Breast epithelium (tissue), 4 donors: Measurements from ENCODE around the gene TBC1D14. TPM values are rescaled to one million over a fixed set of nuclear protein-coding genes. Genes with fewer than 3 reads are reported as not detected.

ENCODE experiments used
- DNase-seq, 2 donors: peaks; one replicate each; pipeline ENCODE4 v3.0.0-alpha.2; 2019; ENCODE audit warnings: low spot score in 2 of 2
- H3K27ac ChIP-seq, 2 donors: fragments of 200-600 bp; sonication (generic) in 1 of 2; one replicate each; pipeline ENCODE4 v1.5.1; 2016 to 2019; ENCODE audit warnings: mild to moderate bottlenecking in 1 of 2
- H3K27me3 ChIP-seq, 2 donors: fragments of 200-600 bp; sonication (generic) in 1 of 2; one replicate each; pipeline versions ENCODE4 v1.5.1 to v1.6.0; 2017 to 2019; ENCODE audit warnings: control low read depth in 1 of 2, mild to moderate bottlenecking in 1 of 2
- H3K36me3 ChIP-seq: fragments of 200-600 bp; one replicate; pipeline ENCODE4 v1.5.1; 2019
- H3K4me1 ChIP-seq, 2 donors: fragments of 200-600 bp; sonication (generic); one replicate each; pipeline ENCODE4 v1.5.1; 2016 to 2019; ENCODE audit warnings: control low read depth in 1 of 2
- H3K4me3 ChIP-seq, 3 donors: fragments of 200-600 bp; sonication (generic); 1 replicate in 2 of 3; 2 replicates in 1 of 3; pipeline ENCODE4 v1.5.1; 2016 to 2019; ENCODE audit warnings: mild to moderate bottlenecking in 3 of 3, moderate library complexity in 2 of 3
- H3K9me3 ChIP-seq, 2 donors: fragments of 200-600 bp; sonication (generic) in 1 of 2; one replicate each; pipeline ENCODE4 v1.5.1; 2016 to 2019; ENCODE audit warnings: control low read depth in 1 of 2
- CTCF ChIP-seq, 3 donors: fragments of 450-650 bp; IDR thresholded peaks; one replicate each; pipeline ENCODE4 v1.5.1; 2016 to 2017; ENCODE audit warnings: antibody characterized with exemption in 3 of 3, mild to moderate bottlenecking in 3 of 3, moderate library complexity in 3 of 3
- POLR2A ChIP-seq: fragments of 450-650 bp; IDR thresholded peaks from one replicate; pipeline ENCODE4 v1.6.1; 2016; ENCODE audit warnings: antibody characterized with exemption, mild to moderate bottlenecking, moderate library complexity
- POLR2AphosphoS5 ChIP-seq, 3 donors: sonication (generic); formaldehyde crosslinking; IDR thresholded peaks; one replicate each; pipeline ENCODE4 v1.6.1; 2017; ENCODE audit warnings: antibody characterized with exemption in 3 of 3
- intact Hi-C: fragments of 100-400 bp; cut with DNase I; formaldehyde crosslinking; loops from one replicate; pipeline ENCODE4 v1.15.1; 2023; ENCODE audit warnings: low total_unique reads
- total RNA-seq, 3 donors: library from RNA; depleted of rRNA; stranded (reverse); fragments of >200 nt; gene quantifications; one replicate each; pipeline ENCODE4 v1.1.0, GENCODE V29; 2016

TBC1D14 gene
- total RNA-seq, 3 donors from 2014 or later = 48.5 to 57.3 (median 48.7) TPM

GRCh38 chr4:6937201-6937600 lies 27.6 kb downstream of the TBC1D14 start:
- Histone ChIP-seq H3K36me3 (no peaks in the 10 kb centered on the region), H3K4me3 (no peak overlapping the region), H3K9me3 (no peaks in the 10 kb centered on the region), H3K4me1 (peaks cover 7 to 9% of the 10 kb centered on the region in 2 donors), H3K27me3 (no peaks in the 10 kb centered on the region), H3K27ac (peak overlapping the region in 1 of 2 donors; percentile 10)
- intact Hi-C loops = no loop called here
- TF ChIP-seq CTCF (IDR thresholded peaks at IDR 0.05) (no peak), POLR2A (no peak), POLR2AphosphoS5 (IDR thresholded peaks at IDR 0.05) (no peak)
- DNase-seq = no peak

- Histone ChIP-seq H3K27ac (peak overlapping the region in 1 of 2 donors; percentile 10), H3K4me1 (peaks cover 7 to 9% of the 10 kb centered on the region in 2 donors)
- intact Hi-C loops = no loop called here
Observed at GRCh38 chr4:6937754-6938153, 28.1 kb downstream of the TBC1D14 start.

GRCh38 chr4:6938237-6938636 lies 28.6 kb downstream of the TBC1D14 start:
- peak overlapping the region in 1 of 2 donors; percentile 25 for H3K27ac ChIP-seq

More at GRCh38 chr4:6937754-6938153, 28.1 kb downstream of the TBC1D14 start:
- Histone ChIP-seq H3K36me3 (no peaks in the 10 kb centered on the region), H3K27me3 (no peaks in the 10 kb centered on the region), H3K9me3 (no peaks in the 10 kb centered on the region), H3K4me3 (no peak overlapping the region)
- no peak for DNase-seq
- no peak for TF ChIP-seq CTCF (IDR thresholded peaks at IDR 0.05)
- TF ChIP-seq POLR2A = no peak
- no peak for TF ChIP-seq POLR2AphosphoS5 (IDR thresholded peaks at IDR 0.05)

GRCh38 chr4:6938647-6939271 lies 29.1 kb downstream of the TBC1D14 start:
- no peak for DNase-seq
- Histone ChIP-seq H3K9me3 (no peaks in the 10 kb centered on the region), H3K36me3 (no peaks in the 10 kb centered on the region), H3K27ac (peak overlapping the region in 1 of 2 donors; percentile 25), H3K4me3 (no peak overlapping the region), H3K27me3 (no peaks in the 10 kb centered on the region), H3K4me1 (peaks cover 7 to 9% of the 10 kb centered on the region in 2 donors)
- intact Hi-C loops = no loop called here
- TF ChIP-seq POLR2AphosphoS5 (IDR thresholded peaks at IDR 0.05) = no peak
- no peak for TF ChIP-seq CTCF (IDR thresholded peaks at IDR 0.05)

More at GRCh38 chr4:6938237-6938636, 28.6 kb downstream of the TBC1D14 start:
- no peaks in the 10 kb centered on the region for H3K36me3 ChIP-seq
- DNase-seq = no peak
- H3K27me3 ChIP-seq = no peaks in the 10 kb centered on the region
- H3K4me3 ChIP-seq = no peak overlapping the region
- H3K4me1 ChIP-seq = peaks cover 7 to 9% of the 10 kb centered on the region in 2 donors
- intact Hi-C loops = no loop called here
- TF ChIP-seq POLR2A = no peak
- TF ChIP-seq POLR2AphosphoS5 (IDR thresholded peaks at IDR 0.05) = peak in 1 of 3 donors; percentile 25
- TF ChIP-seq CTCF (IDR thresholded peaks at IDR 0.05) = no peak
- no peaks in the 10 kb centered on the region for H3K9me3 ChIP-seq
